Measurements from ENCODE around the gene UGT1A8. TPM values are rescaled to one million over a fixed set of nuclear protein-coding genes. Genes with fewer than 3 reads are reported as not detected.
A peak's percentile ranks its signal among the peaks of the same experiment; 100 is the strongest.

The UGT1A8 gene
- polyA plus RNA-seq, 2 of the 4 experiments (the other 2 are of a cell fraction) = 0.22 TPM; not detected in 1

- FAIRE-seq = no peak
- Histone ChIP-seq H3K4me3 (no peak overlapping the region), H3K9me3 (peaks cover 12% of the 10 kb centered on the region; the same call in 2 of the 3 replicates), H3K4me1 (peaks cover 61% of the 10 kb centered on the region), H3K4me2 (no peak overlapping the region), H3K27ac (peak overlapping the region; percentile 91 to 94)
- CTCF ChIA-PET = interaction anchor here (0.5 to 2.5 kb wide), 2 partner anchors 71 to 150 kb away, joined by 4 to 9 read pairs; no protein-coding TSS in a partner anchor
- no peak for DNase-seq (ENCODE audit: low read depth in 1 of 2, low spot score in 1 of 2)
- WGBS (ENCODE audit: missing lambda C conversion rate) = 81% methylated on average over 4 of the region's 4 CpGs
- no peak for ATAC-seq
- POLR2A ChIA-PET = no interaction called here
- TF ChIP-seq HMGXB4 (CRISPR knock-in tag; IDR thresholded peaks at IDR 0.05; ENCODE audit: borderline replicate concordance) (no peak), EP300 (IDR thresholded peaks at IDR 0.05) (peak in 1 of 2 experiments; percentile 56; a peak in 1 of 5 replicates), GATA3 (IDR thresholded peaks at IDR 0.05; ENCODE audit: borderline replicate concordance) (0 out of 2 replicates have a peak, but pooled peaks have one; percentile 14), FOSL2 (IDR thresholded peaks at IDR 0.05) (no peak), FOSL2 (CRISPR knock-in tag; IDR thresholded peaks at IDR 0.05) (no peak), MAFK (IDR thresholded peaks at IDR 0.05; ENCODE audit: partially characterized antibody) (peak; percentile 93)
These were observed 143.8 kb downstream of the UGT1A8 start for GRCh38 chr2:233761040-233761769.

GRCh38 chr2:233764264-233764663 is 146.8 kb downstream of the UGT1A8 start:
- peaks cover 4% of the 10 kb centered on the region; the same call in 2 of the 3 replicates for H3K9me3 ChIP-seq
- H3K27ac ChIP-seq = peak overlapping the region; percentile 83 to 91
- peaks cover 48% of the 10 kb centered on the region for H3K4me1 ChIP-seq
- ChIA-PET CTCF (interaction anchor here (1.1 to 1.2 kb wide), 2 partner anchors 68 to 315 kb away, joined by 3 read pairs; no protein-coding TSS in a partner anchor), POLR2A (interaction anchor here (1.4 kb wide), 1 partner anchor 68 kb away, joined by 8 read pairs; no protein-coding TSS in a partner anchor)
- WGBS (ENCODE audit: missing lambda C conversion rate) = 13% methylated on average over 7 of the region's 7 CpGs
- no peak for TF ChIP-seq NR3C1 (IDR thresholded peaks at IDR 0.05)
- no peak for TF ChIP-seq CHD4 (IDR thresholded peaks at IDR 0.05; ENCODE audit: borderline replicate concordance)
- TF ChIP-seq EP300 (IDR thresholded peaks at IDR 0.05) = peak; percentile 8 to 74; a peak in 2 of 5 replicates
- TF ChIP-seq JUN (IDR thresholded peaks at IDR 0.05) = 0 out of 5 replicates have a peak, but pooled peaks of 1 of the 2 experiments have one; percentile 31
- TF ChIP-seq NFE2L2 (conservative IDR thresholded peaks at IDR 0.05; ENCODE audit: low read length) = no peak
- no peak for TF ChIP-seq RCOR1 (IDR thresholded peaks at IDR 0.05; ENCODE audit: low read depth, low read length)
- TF ChIP-seq RNF2 (IDR thresholded peaks at IDR 0.05; ENCODE audit: borderline replicate concordance, low read depth) = no peak
- no peak for TF ChIP-seq CBX2 (IDR thresholded peaks at IDR 0.05; ENCODE audit: borderline replicate concordance, low read depth)
- TF ChIP-seq MYC (IDR thresholded peaks at IDR 0.05; ENCODE audit: borderline replicate concordance, low read length) = no peak
- TF ChIP-seq MAZ (IDR thresholded peaks at IDR 0.05; ENCODE audit: borderline replicate concordance, low read depth, low read length) = no peak
- no peak for TF ChIP-seq ESRRA (IDR thresholded peaks at IDR 0.05; ENCODE audit: borderline replicate concordance, low read length)
- TF ChIP-seq MAFK (IDR thresholded peaks at IDR 0.05; ENCODE audit: partially characterized antibody) = peak; percentile 50
- no peak for TF ChIP-seq ZSCAN20 (CRISPR knock-in tag; IDR thresholded peaks at IDR 0.05)
- TF ChIP-seq RFX5 (IDR thresholded peaks at IDR 0.05) = no peak
- peak; percentile 41; the same call in 1 of the 2 replicates for TF ChIP-seq GATA3 (IDR thresholded peaks at IDR 0.05; ENCODE audit: borderline replicate concordance)
- no peak for TF ChIP-seq SMC3 (IDR thresholded peaks at IDR 0.05)
- TF ChIP-seq RAD21 (conservative IDR thresholded peaks at IDR 0.05 in 1 of 2, IDR thresholded peaks at IDR 0.05 in 1 of 2) = 0 out of 5 replicates have a peak, but pooled peaks of 1 of the 2 experiments have one; percentile 17
- TF ChIP-seq NPAS2 (CRISPR knock-in tag; IDR thresholded peaks at IDR 0.05; ENCODE audit: borderline replicate concordance) = no peak
- no peak for TF ChIP-seq KDM1A (IDR thresholded peaks at IDR 0.05; ENCODE audit: low read depth)
- TF ChIP-seq FOSL2 (IDR thresholded peaks at IDR 0.05) = no peak
- TF ChIP-seq FOSL2 (CRISPR knock-in tag; IDR thresholded peaks at IDR 0.05) = peak; percentile 45; the same call in 1 of the 2 replicates
- TF ChIP-seq MAX (IDR thresholded peaks at IDR 0.05) = no peak
- TF ChIP-seq JUNB (IDR thresholded peaks at IDR 0.05) = peak; percentile 48
- TF ChIP-seq ZC3H11A (IDR thresholded peaks at IDR 0.05) = no peak
- TF ChIP-seq CEBPB (IDR thresholded peaks at IDR 0.05) = no peak; a peak in 1 of 4 replicates
- TF ChIP-seq SREBF2 (IDR thresholded peaks at IDR 0.05) = no peak
- no peak for TF ChIP-seq PHF8 (IDR thresholded peaks at IDR 0.05; ENCODE audit: borderline replicate concordance, low read depth)
- no peak for TF ChIP-seq RARB (CRISPR knock-in tag; IDR thresholded peaks at IDR 0.05)
- no peak for TF ChIP-seq EHF (CRISPR knock-in tag; IDR thresholded peaks at IDR 0.05)
- no peak for TF ChIP-seq HOXA7 (CRISPR knock-in tag; IDR thresholded peaks at IDR 0.05)
- TF ChIP-seq HOXB5 (CRISPR knock-in tag; IDR thresholded peaks at IDR 0.05) = no peak
- FAIRE-seq (no peak), DNase-seq (ENCODE audit: low read depth in 1 of 2, low spot score in 1 of 2) (peak in 1 of 2 experiments; percentile 66), ATAC-seq (peak; percentile 43 to 73; a peak in 3 of 6 replicates)
- no peak overlapping the region for H3K4me3 ChIP-seq
- H3K4me2 ChIP-seq = peak overlapping the region; percentile 52

Data from A549 (cell line).